ENCODE measurements around the gene CA11.
"Not testable (repeated sequence)": the region's sequence is repeated elsewhere in the genome, so short reads cannot be mapped to it uniquely, and the experiment has no call there.

CA11 gene

DNA sequence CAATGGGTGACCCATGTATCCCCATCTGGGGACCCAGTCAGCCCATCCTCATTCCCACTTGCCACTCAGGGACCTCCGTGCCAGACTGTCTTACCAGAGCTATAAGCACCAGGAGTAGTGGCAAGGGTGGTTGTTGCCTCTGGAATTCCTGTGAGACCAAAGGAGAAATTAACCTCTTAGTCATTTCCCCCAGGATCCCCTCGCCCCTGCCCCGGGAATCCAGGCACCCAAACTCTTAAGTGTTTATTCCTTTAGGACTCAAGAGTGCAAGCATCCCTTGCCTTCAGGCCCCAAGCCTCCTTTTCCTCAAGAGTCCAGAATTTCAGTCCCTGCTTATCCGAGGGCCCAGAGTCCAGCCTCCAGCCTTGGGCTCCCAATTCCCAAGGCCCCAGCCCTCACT is 17.7 kb upstream of the CA11 start:
- no peak for DNase-seq (ENCODE audit: low read depth, low spot score)
- H3K27ac ChIP-seq, result no peak overlapping the region
- TF ChIP-seq EZH2 (IDR thresholded peaks at IDR 0.05), result no peak
- TF ChIP-seq POLR2AphosphoS5 (IDR thresholded peaks at IDR 0.05; ENCODE audit: borderline replicate concordance, low read depth, low read length), result no peak
- TF ChIP-seq FOXP2 (optimal IDR thresholded peaks at IDR 0.05; ENCODE audit: control extremely low read depth, extremely low read length, insufficient read depth), result no peak
- no peak overlapping the region for H3K9ac ChIP-seq (ENCODE audit: insufficient read length)
- H3K36me3 ChIP-seq (ENCODE audit: insufficient read depth, low read length), result no peaks in the 10 kb centered on the region
- H3K9me3 ChIP-seq (ENCODE audit: low read depth, low read length), result no peaks in the 10 kb centered on the region
- no peak overlapping the region for H3K4me3 ChIP-seq

DNA sequence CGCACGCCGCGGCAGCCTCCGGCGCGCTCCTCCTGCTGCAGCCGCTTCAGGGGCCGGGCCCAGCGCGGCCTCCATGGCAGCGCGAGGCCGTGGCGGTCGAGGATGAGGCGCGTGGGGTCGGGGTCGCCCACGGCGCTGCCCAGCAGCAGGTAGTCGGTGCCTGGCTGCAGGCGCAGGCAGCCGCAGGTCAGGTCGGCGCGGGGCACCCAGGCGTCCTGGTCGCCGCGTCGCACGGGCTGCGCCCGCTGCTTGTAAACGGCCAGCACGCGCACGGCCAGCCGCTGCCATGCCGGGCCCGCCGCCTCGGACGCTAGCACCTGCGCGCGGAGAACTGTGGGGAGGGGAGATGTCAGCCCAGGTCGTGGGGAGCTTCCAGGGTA is 15.7 kb upstream of the CA11 start:
- Histone ChIP-seq H3K36me3 (ENCODE audit: insufficient read depth, low read length) (no peaks in the 10 kb centered on the region), H3K4me3 (no peak overlapping the region), H3K9me3 (ENCODE audit: low read depth, low read length) (no peaks in the 10 kb centered on the region), H3K9ac (ENCODE audit: insufficient read length) (no peak overlapping the region), H3K27ac (no peak overlapping the region)
- TF ChIP-seq FOXP2 (optimal IDR thresholded peaks at IDR 0.05; ENCODE audit: control extremely low read depth, extremely low read length, insufficient read depth) (no peak), EZH2 (IDR thresholded peaks at IDR 0.05) (no peak), POLR2AphosphoS5 (IDR thresholded peaks at IDR 0.05; ENCODE audit: borderline replicate concordance, low read depth, low read length) (no peak)
- no peak for DNase-seq (ENCODE audit: low read depth, low spot score)

DNA sequence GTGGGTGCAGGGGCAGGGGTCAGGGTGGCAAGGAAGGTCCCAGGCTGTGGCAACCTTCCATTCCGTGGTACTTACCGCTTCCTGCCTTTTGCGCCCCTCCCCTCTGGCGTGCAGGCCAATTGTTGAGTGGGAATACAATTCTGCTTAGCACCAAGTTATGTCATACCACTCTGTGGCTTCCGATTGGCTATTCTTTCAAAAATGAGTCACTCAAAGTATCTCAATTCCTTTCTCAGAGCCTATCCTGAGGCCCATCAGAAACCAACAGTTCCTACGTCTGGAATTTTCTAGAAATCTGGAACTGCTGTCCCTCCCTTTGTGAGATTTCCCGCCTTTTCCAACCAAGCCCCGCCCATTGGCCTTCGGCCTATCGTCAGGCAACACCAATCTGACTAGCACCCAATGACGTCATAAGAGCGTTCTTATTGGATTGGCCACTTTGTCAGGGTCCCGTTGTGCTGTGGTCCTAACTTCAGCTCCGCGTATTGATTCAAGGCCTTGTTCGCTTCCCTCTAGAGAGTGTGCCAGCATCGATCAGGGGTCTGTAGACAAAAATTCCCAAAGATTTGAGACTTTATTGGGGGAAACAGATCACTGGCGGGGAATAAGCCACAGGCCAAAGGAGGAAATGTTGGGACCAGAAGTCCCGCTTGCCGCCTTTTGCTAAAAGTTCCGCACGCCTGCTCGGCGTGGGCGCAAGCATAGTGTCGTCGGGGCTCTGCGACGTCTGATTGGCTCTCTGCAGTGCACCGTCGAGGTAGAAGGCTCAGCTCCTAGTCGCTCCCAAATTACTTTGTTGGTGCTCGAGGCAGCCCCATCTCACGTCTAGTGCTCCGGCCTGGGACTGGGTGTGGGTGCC is 15.1 kb upstream of the CA11 start:
- H3K36me3 ChIP-seq (ENCODE audit: insufficient read depth, low read length), result no peaks in the 10 kb centered on the region
- no peaks in the 10 kb centered on the region for H3K9me3 ChIP-seq (ENCODE audit: low read depth, low read length)
- 0 out of 2 replicates have a peak overlapping the region, but pooled peaks have one; percentile 19 for H3K27ac ChIP-seq
- H3K9ac ChIP-seq (ENCODE audit: insufficient read length), result no peak overlapping the region
- no peak overlapping the region for H3K4me3 ChIP-seq
- DNase-seq (ENCODE audit: low read depth, low spot score), result no peak
- TF ChIP-seq EZH2 (IDR thresholded peaks at IDR 0.05) (no peak), FOXP2 (optimal IDR thresholded peaks at IDR 0.05; ENCODE audit: control extremely low read depth, extremely low read length, insufficient read depth) (no peak), POLR2AphosphoS5 (IDR thresholded peaks at IDR 0.05; ENCODE audit: borderline replicate concordance, low read depth, low read length) (no peak)

DNA sequence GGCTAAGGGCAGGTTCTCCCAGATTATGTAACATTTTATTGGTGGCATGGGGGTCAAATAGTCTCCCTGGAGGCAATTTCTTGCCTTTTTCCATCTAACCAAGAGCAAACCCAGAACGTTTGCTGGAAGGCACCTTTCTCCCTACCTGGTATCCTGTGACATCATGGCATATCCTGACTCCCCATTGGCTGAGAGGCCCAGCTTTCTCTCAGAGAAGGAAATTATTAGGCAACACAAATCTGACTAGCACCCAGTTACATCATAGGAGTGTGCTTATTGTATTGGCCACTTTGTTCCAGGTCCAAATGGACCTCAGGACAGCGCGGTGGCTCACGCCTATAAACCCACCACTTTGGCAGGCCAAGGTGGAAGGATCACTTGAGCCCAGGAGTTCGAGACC is 13.8 kb upstream of the CA11 start:
- H3K27ac ChIP-seq, result no peak overlapping the region
- H3K36me3 ChIP-seq (ENCODE audit: insufficient read depth, low read length), result no peaks in the 10 kb centered on the region
- no peak for DNase-seq (ENCODE audit: low read depth, low spot score)
- no peak overlapping the region for H3K9ac ChIP-seq (ENCODE audit: insufficient read length)
- H3K9me3 ChIP-seq (ENCODE audit: low read depth, low read length), result no peaks in the 10 kb centered on the region
- TF ChIP-seq POLR2AphosphoS5 (IDR thresholded peaks at IDR 0.05; ENCODE audit: borderline replicate concordance, low read depth, low read length) (no peak), EZH2 (IDR thresholded peaks at IDR 0.05) (no peak), FOXP2 (optimal IDR thresholded peaks at IDR 0.05; ENCODE audit: control extremely low read depth, extremely low read length, insufficient read depth) (no peak)
- H3K4me3 ChIP-seq, result no peak overlapping the region

DNA sequence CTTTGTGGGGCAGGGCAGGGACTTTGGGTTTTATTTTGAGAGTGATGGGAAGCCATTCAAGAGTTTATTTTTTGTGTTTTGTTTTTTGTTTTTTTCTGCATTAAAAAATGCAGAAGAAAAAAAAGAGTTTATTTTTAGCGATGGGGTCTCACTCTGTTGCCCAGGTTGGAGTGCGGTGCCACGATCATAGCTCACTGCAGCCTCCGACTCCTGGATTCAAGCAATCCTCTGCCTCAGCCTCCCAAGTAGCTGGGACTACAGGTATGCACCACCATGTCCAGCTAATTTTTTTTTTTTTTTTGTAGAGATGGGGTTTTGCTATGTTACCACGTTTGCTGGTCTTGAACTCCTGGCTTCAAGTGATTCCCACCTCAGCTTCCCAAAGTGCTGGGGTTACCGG is 12.5 kb upstream of the CA11 start:
- Histone ChIP-seq H3K9me3 (ENCODE audit: low read depth, low read length) (no peaks in the 10 kb centered on the region), H3K36me3 (ENCODE audit: insufficient read depth, low read length) (no peaks in the 10 kb centered on the region), H3K9ac (ENCODE audit: insufficient read length) (no peak overlapping the region), H3K4me3 (no peak overlapping the region), H3K27ac (no peak overlapping the region)
- TF ChIP-seq EZH2 (IDR thresholded peaks at IDR 0.05), result no peak
- TF ChIP-seq POLR2AphosphoS5 (IDR thresholded peaks at IDR 0.05; ENCODE audit: borderline replicate concordance, low read depth, low read length), result no peak
- DNase-seq (ENCODE audit: low read depth, low spot score), result no peak

DNA sequence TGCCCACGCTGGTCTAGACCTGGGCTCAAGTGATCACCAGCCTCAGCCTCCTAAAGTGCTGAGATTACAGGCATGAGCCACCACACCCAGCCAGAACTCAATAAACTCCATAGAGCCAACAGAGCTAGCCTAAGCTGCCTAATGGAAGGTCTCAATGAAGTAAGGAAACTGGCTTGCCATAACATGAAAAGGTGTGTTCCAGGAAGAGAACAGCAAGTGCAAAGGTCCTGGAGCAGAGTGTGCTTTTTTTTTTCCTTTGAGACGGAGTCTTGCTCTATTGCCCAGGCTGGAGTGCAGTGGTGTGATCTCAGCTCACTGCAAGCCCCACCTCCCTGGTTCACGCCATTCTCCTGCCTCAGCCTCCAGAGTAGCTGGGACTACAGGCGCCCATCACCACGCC is 11.8 kb upstream of the CA11 start:
- not testable (repeated sequence) for DNase-seq (ENCODE audit: low read depth, low spot score); H3K9me3 ChIP-seq (ENCODE audit: low read depth, low read length); H3K9ac ChIP-seq (ENCODE audit: insufficient read length); H3K4me3 ChIP-seq; H3K36me3 ChIP-seq (ENCODE audit: insufficient read depth, low read length); H3K27ac ChIP-seq

DNA sequence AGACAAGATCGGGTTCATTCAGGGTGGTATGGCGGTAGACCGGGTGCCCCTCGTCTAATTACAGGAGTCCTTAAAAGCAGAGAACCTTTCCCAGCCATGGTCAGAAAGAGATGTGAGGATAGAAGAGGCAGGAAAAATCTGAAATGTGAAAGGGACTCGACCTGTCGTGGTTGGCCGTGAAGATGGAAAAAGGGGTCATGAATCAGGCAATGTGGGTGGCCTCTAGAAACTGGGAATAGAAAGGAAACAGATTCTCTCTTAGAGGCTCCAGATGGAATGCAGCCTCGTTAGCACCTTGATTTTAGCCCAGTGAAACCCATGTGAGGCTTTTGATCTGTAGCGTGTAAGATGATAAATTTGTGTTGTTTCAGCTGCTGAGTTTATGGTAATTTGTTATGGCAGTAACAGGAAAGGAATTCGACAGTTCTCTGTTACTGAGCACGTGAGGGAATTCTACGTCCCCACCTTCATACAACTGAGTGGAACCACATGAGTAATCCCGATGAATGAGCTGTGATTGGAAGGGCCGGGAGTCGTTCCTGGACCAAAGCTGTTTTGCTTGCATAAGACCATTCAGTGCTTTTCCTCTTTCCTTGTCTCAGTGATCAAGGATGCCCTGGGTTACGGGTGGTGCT is 11.0 kb upstream of the CA11 start:
- Histone ChIP-seq H3K9ac (ENCODE audit: insufficient read length) (peak overlapping the region; percentile 17), H3K27ac (no peak overlapping the region), H3K36me3 (ENCODE audit: insufficient read depth, low read length) (no peaks in the 10 kb centered on the region), H3K9me3 (ENCODE audit: low read depth, low read length) (no peaks in the 10 kb centered on the region), H3K4me3 (no peak overlapping the region)
- TF ChIP-seq EZH2 (IDR thresholded peaks at IDR 0.05), result no peak
- no peak for TF ChIP-seq FOXP2 (optimal IDR thresholded peaks at IDR 0.05; ENCODE audit: control extremely low read depth, extremely low read length, insufficient read depth)
- TF ChIP-seq POLR2AphosphoS5 (IDR thresholded peaks at IDR 0.05; ENCODE audit: borderline replicate concordance, low read depth, low read length), result no peak
- no peak for DNase-seq (ENCODE audit: low read depth, low spot score)

DNA sequence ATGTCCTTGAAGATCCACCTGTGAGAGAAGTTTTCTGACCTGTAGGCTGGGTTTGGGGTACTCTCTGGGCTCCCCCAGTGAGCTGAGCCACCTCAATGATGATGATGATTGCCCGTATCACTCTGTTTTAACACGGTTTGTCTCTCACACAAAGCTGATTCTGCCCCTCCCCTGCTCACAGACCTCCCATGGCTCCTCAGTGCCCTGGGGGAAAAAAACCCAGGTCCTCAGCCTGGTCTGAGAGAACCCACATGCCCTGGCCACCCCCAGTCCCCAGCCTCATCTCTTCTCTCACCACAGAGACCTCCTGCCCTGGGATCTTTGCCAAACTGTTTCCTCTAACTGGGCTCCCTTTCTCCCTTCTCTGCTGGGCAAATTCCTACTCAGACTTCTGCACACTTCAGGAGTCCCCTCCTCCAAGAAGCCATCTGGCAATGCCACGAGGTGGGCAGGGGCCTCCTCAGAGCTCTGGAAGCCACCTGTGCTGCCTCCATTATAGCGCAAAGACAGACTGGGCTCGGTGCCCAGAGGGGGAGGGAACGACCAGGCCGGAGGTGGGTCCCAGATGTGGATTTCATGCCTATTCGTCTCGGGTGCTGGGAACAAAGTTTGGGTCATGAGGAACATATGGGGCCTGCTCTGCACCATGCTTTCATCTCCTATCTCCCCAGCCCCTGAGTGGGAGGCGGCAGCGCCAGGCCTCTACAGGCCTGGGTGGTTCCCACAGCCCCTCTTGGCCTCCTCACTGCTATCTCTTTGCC is 8.5 kb upstream of the CA11 start:
- Histone ChIP-seq H3K9ac (ENCODE audit: insufficient read length) (peak overlapping the region; percentile 67), H3K4me3 (peak overlapping the region; percentile 57), H3K27ac (peak overlapping the region; percentile 84), H3K9me3 (ENCODE audit: low read depth, low read length) (no peaks in the 10 kb centered on the region), H3K36me3 (ENCODE audit: insufficient read depth, low read length) (no peaks in the 10 kb centered on the region)
- TF ChIP-seq FOXP2 (optimal IDR thresholded peaks at IDR 0.05; ENCODE audit: control extremely low read depth, extremely low read length, insufficient read depth), result no peak
- TF ChIP-seq POLR2AphosphoS5 (IDR thresholded peaks at IDR 0.05; ENCODE audit: borderline replicate concordance, low read depth, low read length), result no peak
- DNase-seq (ENCODE audit: low read depth, low spot score), result no peak

Measured in SK-N-MC (cell line).